PC-3 (cell line): ENCODE results near the gene PCDHB16. TPM values are rescaled to one million over a fixed set of nuclear protein-coding genes. Genes with fewer than 3 reads are reported as not detected.
"Not testable (repeated sequence)": the region's sequence is repeated elsewhere in the genome, so short reads cannot be mapped to it uniquely, and the experiment has no call there.

Source experiments
- ATAC-seq: fragments of 200-7000 bp; cut with Tn5 transposase; 2 replicates; pipeline ENCODE4 v1.9.1; 2020; ENCODE audit warnings: mild to moderate bottlenecking, moderate library complexity
- BruUV-seq: library from RNA; stranded (reverse); fragments of 400-500 nt; replicated peaks from 2 replicates; lab custom pipeline; 2021; lab: Mats Ljungman, UMichigan
- CTCF ChIA-PET: fragments of 300-600 bp; sonication (Branson Sonifier 250); formaldehyde crosslinking; loops from one replicate; lab custom pipeline; 2022; ENCODE audit warnings: antibody characterized with exemption; lab: Charles Lee
- POLR2A ChIA-PET: fragments of 300-600 bp; sonication (Branson Sonifier 250); formaldehyde crosslinking; loops from one replicate; lab custom pipeline; 2022; ENCODE audit warnings: antibody characterized with exemption; ENCODE audit not compliant: unreplicated experiment; lab: Charles Lee
- DNase-seq: peaks from one replicate; pipeline ENCODE4 v3.0.0-alpha.2; 2015
- H2AFZ ChIP-seq: fragments of 300-600 bp; sonication (generic); 2 replicates; pipeline ENCODE4 v1.6.0; 2016; ENCODE audit warnings: antibody characterized with exemption, low read length
- H3F3A ChIP-seq: fragments of 300-600 bp; sonication (generic); one replicate; pipeline ENCODE4 v1.6.0; 2017; ENCODE audit warnings: antibody characterized with exemption, low read length, control low read depth, mild to moderate bottlenecking; ENCODE audit not compliant: unreplicated experiment
- H3K27ac ChIP-seq: fragments of 300-600 bp; sonication (generic); 2 replicates; pipeline ENCODE4 v1.5.1; 2016; ENCODE audit warnings: mild to moderate bottlenecking, low read length
- H3K27me3 ChIP-seq: fragments of 300-600 bp; sonication (generic); 2 replicates; pipeline ENCODE4 v1.6.1; 2016; ENCODE audit warnings: low read length, mixed read lengths
- H3K36me3 ChIP-seq: fragments of 300-600 bp; sonication (generic); 2 replicates; pipeline ENCODE4 v1.6.1; 2016; ENCODE audit warnings: low read depth, mixed run types, low read length, mixed read lengths
- H3K4me1 ChIP-seq: fragments of 300-600 bp; sonication (generic); 2 replicates; pipeline ENCODE4 v1.5.1; 2016; ENCODE audit warnings: low read length; ENCODE audit not compliant: insufficient read depth
- H3K4me2 ChIP-seq: fragments of 300-600 bp; sonication (generic); 2 replicates; pipeline ENCODE4 v1.6.0; 2016; ENCODE audit warnings: low read length
- H3K4me3 ChIP-seq: fragments of 300-600 bp; sonication (generic); 2 replicates; pipeline ENCODE4 v1.5.1; 2016; ENCODE audit warnings: mild to moderate bottlenecking, low read length, mixed read lengths
- H3K79me2 ChIP-seq: fragments of 300-600 bp; sonication (generic); 2 replicates; pipeline ENCODE4 v1.6.1; 2017; ENCODE audit warnings: low read length, mixed read lengths
- H3K9ac ChIP-seq: fragments of 300-600 bp; sonication (generic); 2 replicates; pipeline ENCODE4 v1.6.0; 2016; ENCODE audit warnings: mild to moderate bottlenecking, low read length
- H3K9me2 ChIP-seq: fragments of 300-600 bp; sonication (generic); replicated peaks from 2 replicates; pipeline ENCODE4 v1.6.1; 2016; ENCODE audit warnings: mixed run types, low read length, mixed read lengths
- H3K9me3 ChIP-seq: fragments of 300-600 bp; sonication (generic); 2 replicates; pipeline ENCODE4 v1.6.1; 2016; ENCODE audit warnings: low read length, mixed read lengths
- H4K20me1 ChIP-seq: fragments of 300-600 bp; sonication (generic); 2 replicates; pipeline ENCODE4 v1.6.1; 2016; ENCODE audit warnings: low read length, mixed read lengths
- CTCF ChIP-seq: fragments of 300-600 bp; sonication (generic); conservative IDR thresholded peaks from 2 replicates; pipeline ENCODE4 v1.5.1; 2017; ENCODE audit warnings: antibody characterized with exemption, low read depth, mild to moderate bottlenecking, low read length
- EZH2 ChIP-seq: fragments of 300-600 bp; sonication (generic); IDR thresholded peaks from one replicate; pipeline ENCODE4 v1.6.1; 2017; ENCODE audit warnings: antibody characterized with exemption, mild to moderate bottlenecking, low read length; ENCODE audit not compliant: unreplicated experiment
- EZH2phosphoT487 ChIP-seq: fragments of 300-600 bp; sonication (generic); IDR thresholded peaks from 2 replicates; pipeline ENCODE4 v1.6.1; 2018; ENCODE audit warnings: mild to moderate bottlenecking, antibody characterized with exemption, low read length, borderline replicate concordance
- intact Hi-C: fragments of 100-400 bp; cut with micrococcal nuclease; formaldehyde crosslinking; loops from 2 replicates; pipeline ENCODE4 v1.9.0; 2023
- total RNA-seq: library from RNA; depleted of rRNA; stranded (reverse); fragments of >200 nt; gene quantifications from 2 replicates; pipeline ENCODE4 v1.2.3, GENCODE V29; 2014

Gene PCDHB16
- total RNA-seq, 1 experiment from 2014 or later: not detected

DNA sequence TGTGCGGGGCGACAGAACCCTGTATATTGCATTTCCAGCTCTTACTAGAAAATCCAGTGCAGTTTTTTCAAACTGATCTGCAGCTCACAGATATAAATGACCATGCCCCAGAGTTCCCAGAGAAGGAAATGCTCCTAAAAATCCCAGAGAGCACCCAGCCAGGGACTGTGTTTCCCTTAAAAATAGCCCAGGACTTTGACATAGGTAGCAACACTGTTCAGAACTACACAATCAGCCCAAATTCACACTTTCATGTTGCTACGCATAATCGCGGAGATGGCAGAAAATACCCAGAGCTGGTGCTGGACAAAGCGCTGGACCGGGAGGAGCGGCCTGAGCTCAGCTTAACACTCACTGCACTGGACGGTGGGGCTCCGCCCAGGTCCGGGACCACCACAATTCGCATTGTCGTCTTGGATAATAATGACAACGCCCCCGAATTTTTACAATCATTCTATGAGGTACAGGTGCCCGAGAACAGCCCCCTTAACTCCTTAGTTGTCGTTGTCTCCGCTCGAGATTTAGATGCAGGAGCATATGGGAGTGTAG is 46.4 kb upstream of the PCDHB16 start:
- H3K9me2 ChIP-seq: no peaks in the 10 kb centered on the region
- POLR2A ChIA-PET: no interaction called here
- H3K4me1 ChIP-seq: no peaks in the 10 kb centered on the region
- H3K9ac ChIP-seq: no peak overlapping the region
- H4K20me1 ChIP-seq: no peaks in the 10 kb centered on the region
- BruUV-seq: no TSS peak
- no peaks in the 10 kb centered on the region for H3K79me2 ChIP-seq
- no peak for TF ChIP-seq EZH2
- no peak for TF ChIP-seq EZH2phosphoT487
- no peak for TF ChIP-seq CTCF
- H3K9me3 ChIP-seq: no peaks in the 10 kb centered on the region
- H3K36me3 ChIP-seq: no peaks in the 10 kb centered on the region
- CTCF ChIA-PET: no interaction called here
- H3K4me2 ChIP-seq: no peak overlapping the region
- H3K4me3 ChIP-seq: no peak overlapping the region
- no peaks in the 10 kb centered on the region for H3K27me3 ChIP-seq
- intact Hi-C loops: no loop called here
- H3F3A ChIP-seq: no peaks in the 10 kb centered on the region
- no peak for DNase-seq
- ATAC-seq: no peak
- H3K27ac ChIP-seq: no peak overlapping the region
- H2AFZ ChIP-seq: no peak overlapping the region

DNA sequence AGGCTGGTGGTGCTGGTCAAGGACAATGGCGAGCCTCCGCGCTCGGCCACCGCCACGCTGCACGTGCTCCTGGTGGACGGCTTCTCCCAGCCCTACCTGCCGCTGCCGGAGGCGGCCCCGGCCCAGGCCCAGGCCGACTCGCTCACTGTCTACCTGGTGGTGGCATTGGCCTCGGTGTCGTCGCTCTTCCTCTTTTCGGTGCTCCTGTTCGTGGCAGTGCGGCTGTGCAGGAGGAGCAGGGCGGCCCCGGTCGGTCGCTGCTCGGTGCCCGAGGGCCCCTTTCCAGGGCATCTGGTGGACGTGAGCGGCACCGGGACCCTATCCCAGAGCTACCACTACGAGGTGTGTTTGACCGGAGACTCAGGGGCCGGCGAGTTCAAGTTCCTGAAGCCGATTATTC is 44.8 kb upstream of the PCDHB16 start:
- H3K9ac ChIP-seq, H3K36me3 ChIP-seq, ATAC-seq, DNase-seq, CTCF ChIA-PET, H3K27me3 ChIP-seq, intact Hi-C loops, POLR2A ChIA-PET, H3K27ac ChIP-seq, H3K9me2 ChIP-seq, H3K9me3 ChIP-seq, H2AFZ ChIP-seq, BruUV-seq, H3F3A ChIP-seq, H4K20me1 ChIP-seq, H3K4me1 ChIP-seq, H3K79me2 ChIP-seq, H3K4me2 ChIP-seq, H3K4me3 ChIP-seq: not testable (repeated sequence)

- H2AFZ ChIP-seq: no peak within 1 kb of the TSS
- no peaks in the 10 kb centered on the region for H3K27me3 ChIP-seq
- CTCF ChIA-PET: no interaction called here
- TF ChIP-seq EZH2phosphoT487 (no peak), EZH2 (no peak), CTCF (no peak)
- H4K20me1 ChIP-seq: no peaks in the 10 kb centered on the region
- DNase-seq (no peak), ATAC-seq (no peak)
- no peak within 1 kb of the TSS for H3K27ac ChIP-seq
- no peak within 1 kb of the TSS for H3K9ac ChIP-seq
- H3F3A ChIP-seq: no peaks in the 10 kb centered on the region
- H3K79me2 ChIP-seq: no peaks in the 10 kb centered on the region
- intact Hi-C loops: no loop called here
- H3K4me1 ChIP-seq: no peaks in the 10 kb centered on the region
- BruUV-seq: no TSS peak
- H3K4me2 ChIP-seq: no peak within 1 kb of the TSS
- H3K36me3 ChIP-seq: no peaks in the 10 kb centered on the region
- no peaks in the 10 kb centered on the region for H3K9me3 ChIP-seq
- H3K4me3 ChIP-seq: no peak within 1 kb of the TSS
- no peaks in the 10 kb centered on the region for H3K9me2 ChIP-seq
- POLR2A ChIA-PET: no interaction called here
Observed at GRCh38 chr5:141149812-141150211, 32.4 kb upstream of the PCDHB16 start, which contains the start of gene PCDHB6. Gene PCDHB6 (plus strand): TSS chr5:141150057. CDS start chr5:141150258, 201 bp downstream.
